T-helper 22 cell (primary cell): ENCODE measurements around the gene KATNAL2.
"Not testable (repeated sequence)": the region's sequence is repeated elsewhere in the genome, so short reads cannot be mapped to it uniquely, and the experiment has no call there.

ENCODE experiments used
- DNase-seq: peaks from one replicate; pipeline ENCODE4 v3.0.0-alpha.2; 2020; ENCODE audit warnings: low read depth

KATNAL2 gene

GRCh38 chr18:46939998-46940571 is 22.7 kb downstream of the KATNAL2 start:
- DNase-seq = no peak

DNA sequence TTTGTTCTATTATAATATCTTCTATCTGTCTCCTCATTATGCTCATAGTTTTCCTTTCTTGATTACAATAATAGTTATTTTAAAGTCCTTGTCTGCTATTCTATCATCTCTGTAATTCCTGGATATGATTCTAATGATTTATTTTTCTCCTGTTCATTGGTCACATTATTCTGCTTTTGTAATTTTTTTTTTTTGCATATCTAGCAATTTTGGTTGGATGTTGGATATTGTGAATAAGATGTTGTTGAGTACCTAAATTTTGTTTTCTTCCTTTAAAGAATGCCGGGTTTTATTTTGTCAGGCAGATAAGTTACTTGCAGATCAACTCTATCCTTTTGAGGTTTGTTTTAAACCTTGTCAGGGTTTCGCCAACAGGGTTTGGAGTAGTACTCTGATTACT is 25.2 kb downstream of the KATNAL2 start:
- DNase-seq = no peak

- DNase-seq = peak; percentile 4
These were observed 29.4 kb downstream of the KATNAL2 start for GRCh38 chr18:46946656-46947282.

- no peak for DNase-seq
These were observed 32.8 kb downstream of the KATNAL2 start for GRCh38 chr18:46950064-46950656.

- no peak for DNase-seq
These were observed 35.8 kb downstream of the KATNAL2 start for GRCh38 chr18:46953195-46953594.

DNA sequence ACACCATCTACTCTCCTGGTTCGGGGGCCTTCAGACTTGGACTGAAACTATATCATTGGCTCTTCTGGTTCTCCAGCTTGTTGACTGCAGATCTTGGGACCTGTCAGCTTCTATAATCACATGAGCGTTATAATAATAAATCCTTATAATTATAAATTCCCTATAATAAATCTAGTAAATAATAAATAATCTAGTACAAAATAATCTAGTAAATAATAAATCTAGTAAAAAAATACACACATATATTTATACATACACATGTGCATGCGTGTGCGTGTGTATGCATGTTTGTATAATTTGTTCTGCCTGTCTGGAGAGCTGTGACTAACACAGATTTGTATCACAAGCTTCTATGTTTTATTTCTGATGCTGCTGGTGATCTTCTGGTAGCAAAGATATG is 40.8 kb downstream of the KATNAL2 start:
- DNase-seq = no peak

DNA sequence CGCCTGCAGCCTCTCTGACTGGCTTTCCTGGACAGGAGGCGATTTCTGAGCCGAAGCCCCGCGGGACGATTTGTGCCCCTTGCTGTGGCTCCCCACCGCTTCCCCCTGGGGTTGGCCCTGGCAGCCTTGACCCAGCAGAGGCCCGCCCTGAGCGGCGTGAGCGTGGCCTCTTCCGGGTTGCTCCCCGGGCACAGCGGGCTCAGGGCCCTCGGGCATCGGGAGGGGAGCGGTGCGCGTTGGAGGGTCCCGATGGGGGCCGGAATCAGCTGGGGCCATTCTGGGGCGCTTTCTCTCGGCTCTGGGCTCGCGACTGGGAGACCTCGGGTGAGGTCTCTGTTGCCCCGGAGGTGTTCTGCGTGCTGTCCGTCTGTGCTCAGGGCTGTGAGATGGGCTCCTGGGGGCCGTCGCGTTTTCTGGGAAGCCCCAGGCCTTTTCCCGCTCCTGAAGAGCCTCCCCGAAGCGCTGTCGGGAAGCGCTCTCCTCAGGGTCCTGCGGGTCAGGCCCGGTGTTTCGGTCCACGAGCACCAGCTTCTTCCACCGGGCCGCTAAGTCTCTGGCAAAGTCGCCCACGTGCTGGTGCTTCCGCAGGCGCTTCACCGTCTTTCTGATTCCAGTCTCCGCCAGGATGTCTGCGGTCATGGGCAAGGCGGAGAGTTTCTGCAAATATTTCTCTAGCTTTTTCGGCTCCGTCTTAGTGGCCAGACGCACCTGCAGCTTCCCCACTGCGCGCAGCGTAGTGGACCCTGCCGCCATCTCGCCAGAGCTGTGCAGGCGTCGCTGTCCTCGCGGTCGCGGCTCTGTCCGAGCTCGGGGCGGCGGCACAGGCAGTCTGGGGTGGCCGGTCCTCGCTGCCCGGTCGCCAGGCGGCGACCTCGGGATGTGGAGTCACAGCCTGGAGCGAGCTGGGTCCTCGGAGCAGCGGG is 46.5 kb downstream of the KATNAL2 start:
- DNase-seq = not testable (repeated sequence)

DNA sequence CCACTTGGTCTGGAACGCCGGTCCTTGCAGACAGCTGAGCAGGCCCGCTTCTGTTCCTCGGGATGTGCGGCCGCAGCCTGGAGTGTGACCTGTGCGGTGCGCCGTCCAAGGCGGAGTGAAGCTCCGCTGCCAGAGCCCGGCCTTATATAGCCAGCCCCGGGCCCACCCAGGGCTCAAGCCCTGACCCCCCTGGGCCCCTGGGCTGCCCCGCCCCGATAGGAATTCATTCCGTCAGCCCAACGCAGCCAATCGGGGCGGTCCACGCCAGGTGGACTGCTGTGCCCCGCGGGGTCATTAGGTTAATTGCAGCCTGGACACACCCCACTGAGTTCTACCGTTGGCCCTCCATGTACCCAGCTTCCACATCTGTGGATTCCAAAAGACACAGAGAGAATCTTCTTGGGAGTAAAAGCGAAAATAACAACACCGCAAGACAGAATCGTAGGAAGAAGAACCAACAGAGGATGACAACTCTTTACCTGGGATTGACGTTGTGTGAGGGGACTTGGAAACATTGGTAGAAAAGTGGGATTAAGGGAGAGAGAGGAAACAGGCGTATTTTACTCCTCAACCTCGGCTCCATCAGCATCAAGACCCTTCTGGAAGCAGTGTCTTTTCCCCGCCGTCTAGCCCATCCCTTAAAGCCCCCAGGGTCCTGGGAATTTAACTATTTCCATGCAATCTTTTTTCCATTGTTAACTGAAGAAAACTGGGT is 47.3 kb downstream of the KATNAL2 start:
- DNase-seq = not testable (repeated sequence)

- DNase-seq = not testable (repeated sequence)
These were observed 48.9 kb downstream of the KATNAL2 start for GRCh38 chr18:46966266-46966665.

GRCh38 chr18:46969551-46969950 is 52.1 kb downstream of the KATNAL2 start:
- not testable (repeated sequence) for DNase-seq

- DNase-seq = not testable (repeated sequence)
These were observed 102.5 kb downstream of the KATNAL2 start for GRCh38 chr18:47019870-47020269.

- not testable (repeated sequence) for DNase-seq
These were observed 103.4 kb downstream of the KATNAL2 start for GRCh38 chr18:47020757-47021156.

DNA sequence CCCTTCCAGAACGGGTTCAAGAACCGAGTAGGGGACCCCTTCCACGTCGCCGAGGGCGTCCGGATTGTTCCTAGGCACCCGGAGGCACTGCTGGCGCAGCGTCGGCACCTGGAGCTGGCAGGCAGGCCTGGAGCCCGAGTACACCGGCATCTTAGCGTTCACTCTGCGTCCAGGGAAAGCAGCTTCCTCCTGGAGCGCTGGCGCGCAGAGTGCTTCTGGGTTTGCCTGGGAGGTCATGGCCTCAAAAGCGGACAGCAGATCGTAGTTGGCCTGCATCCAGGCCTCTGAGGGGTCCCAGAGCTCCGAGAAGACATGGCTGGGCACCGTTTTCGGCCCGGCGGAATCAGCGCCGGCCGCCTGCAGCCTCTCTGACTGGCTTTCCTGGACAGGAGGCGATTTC is 105.4 kb downstream of the KATNAL2 start:
- not testable (repeated sequence) for DNase-seq

DNA sequence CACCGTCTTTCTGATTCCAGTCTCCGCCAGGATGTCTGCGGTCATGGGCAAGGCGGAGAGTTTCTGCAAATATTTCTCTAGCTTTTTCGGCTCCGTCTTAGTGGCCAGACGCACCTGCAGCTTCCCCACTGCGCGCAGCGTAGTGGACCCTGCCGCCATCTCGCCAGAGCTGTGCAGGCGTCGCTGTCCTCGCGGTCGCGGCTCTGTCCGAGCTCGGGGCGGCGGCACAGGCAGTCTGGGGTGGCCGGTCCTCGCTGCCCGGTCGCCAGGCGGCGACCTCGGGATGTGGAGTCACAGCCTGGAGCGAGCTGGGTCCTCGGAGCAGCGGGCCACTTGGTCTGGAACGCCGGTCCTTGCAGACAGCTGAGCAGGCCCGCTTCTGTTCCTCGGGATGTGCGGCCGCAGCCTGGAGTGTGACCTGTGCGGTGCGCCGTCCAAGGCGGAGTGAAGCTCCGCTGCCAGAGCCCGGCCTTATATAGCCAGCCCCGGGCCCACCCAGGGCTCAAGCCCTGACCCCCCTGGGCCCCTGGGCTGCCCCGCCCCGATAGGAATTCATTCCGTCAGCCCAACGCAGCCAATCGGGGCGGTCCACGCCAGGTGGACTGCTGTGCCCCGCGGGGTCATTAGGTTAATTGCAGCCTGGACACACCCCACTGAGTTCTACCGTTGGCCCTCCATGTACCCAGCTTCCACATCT is 106.5 kb downstream of the KATNAL2 start:
- DNase-seq = not testable (repeated sequence)

- DNase-seq = not testable (repeated sequence)
These were observed 108.3 kb downstream of the KATNAL2 start for GRCh38 chr18:47025557-47026174.

- not testable (repeated sequence) for DNase-seq
These were observed 111.3 kb downstream of the KATNAL2 start for GRCh38 chr18:47028738-47029137.

DNA sequence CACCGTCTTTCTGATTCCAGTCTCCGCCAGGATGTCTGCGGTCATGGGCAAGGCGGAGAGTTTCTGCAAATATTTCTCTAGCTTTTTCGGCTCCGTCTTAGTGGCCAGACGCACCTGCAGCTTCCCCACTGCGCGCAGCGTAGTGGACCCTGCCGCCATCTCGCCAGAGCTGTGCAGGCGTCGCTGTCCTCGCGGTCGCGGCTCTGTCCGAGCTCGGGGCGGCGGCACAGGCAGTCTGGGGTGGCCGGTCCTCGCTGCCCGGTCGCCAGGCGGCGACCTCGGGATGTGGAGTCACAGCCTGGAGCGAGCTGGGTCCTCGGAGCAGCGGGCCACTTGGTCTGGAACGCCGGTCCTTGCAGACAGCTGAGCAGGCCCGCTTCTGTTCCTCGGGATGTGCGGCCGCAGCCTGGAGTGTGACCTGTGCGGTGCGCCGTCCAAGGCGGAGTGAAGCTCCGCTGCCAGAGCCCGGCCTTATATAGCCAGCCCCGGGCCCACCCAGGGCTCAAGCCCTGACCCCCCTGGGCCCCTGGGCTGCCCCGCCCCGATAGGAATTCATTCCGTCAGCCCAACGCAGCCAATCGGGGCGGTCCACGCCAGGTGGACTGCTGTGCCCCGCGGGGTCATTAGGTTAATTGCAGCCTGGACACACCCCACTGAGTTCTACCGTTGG is 112.4 kb downstream of the KATNAL2 start:
- not testable (repeated sequence) for DNase-seq

GRCh38 chr18:47030887-47031286 is 113.5 kb downstream of the KATNAL2 start:
- DNase-seq = not testable (repeated sequence)

GRCh38 chr18:47032945-47033344 is 115.5 kb downstream of the KATNAL2 start:
- no peak for DNase-seq

GRCh38 chr18:47034591-47034990 is 117.2 kb downstream of the KATNAL2 start:
- not testable (repeated sequence) for DNase-seq
